Pancreas (tissue), 10 donors: ENCODE results near the gene TICAM1. TPM values are rescaled to one million over a fixed set of nuclear protein-coding genes. Genes with fewer than 3 reads are reported as not detected.
A peak's percentile ranks its signal among the peaks of the same experiment; 100 is the strongest.
"Not testable (repeated sequence)": the region's sequence is repeated elsewhere in the genome, so short reads cannot be mapped to it uniquely, and the experiment has no call there.

ENCODE experiments used
- ATAC-seq, 4 donors: fragments of 200-7000 bp; cut with Tn5 transposase; one replicate each; pipeline versions ENCODE4 v1.8.0 to v1.9.1; 2020; ENCODE audit warnings: mild to moderate bottlenecking in 4 of 4, moderate library complexity in 4 of 4
- DNase-seq, 6 donors: peaks; one replicate each; pipeline ENCODE4 v3.0.0-alpha.2; 2020
- FAIRE-seq: peaks from 2 replicates; lab custom pipeline; 2012; peaks lifted over from hg19 to GRCh38; lab: Jason Lieb, UNC
- H3K27ac ChIP-seq, 4 donors: fragments of 200-600 bp; sonication (generic); 1 replicate in 3 of 4; 2 replicates in 1 of 4; pipeline versions ENCODE4 v1.5.0 to v1.8.0; 2020
- H3K27me3 ChIP-seq, 4 donors: fragments of 200-600 bp; one replicate each; pipeline ENCODE4 v1.8.0; 2021
- H3K36me3 ChIP-seq, 3 donors: fragments of 200-600 bp; sonication (generic) in 1 of 3; one replicate each; pipeline versions ENCODE4 v1.5.0 to v1.8.0; 2020 to 2021
- H3K4me1 ChIP-seq, 3 donors: fragments of 200-600 bp; one replicate each; pipeline ENCODE4 v1.8.0; 2021
- H3K4me3 ChIP-seq, 4 donors: fragments of 200-600 bp; sonication (generic) in 2 of 4; one replicate each; pipeline versions ENCODE4 v1.5.0 to v1.8.0; 2020 to 2021
- H3K9me3 ChIP-seq, 4 donors: fragments of 200-600 bp; one replicate each; pipeline ENCODE4 v1.8.0; 2021
- CTCF ChIP-seq, 4 donors: fragments of 200-600 bp; sonication (generic) in 3 of 4; IDR thresholded peaks; one replicate each; pipeline versions ENCODE4 v1.5.0 to v1.8.0; 2021; ENCODE audit warnings: antibody characterized with exemption in 4 of 4
- WGBS, 2 donors: extraction: QIAGEN DNeasy Blood & Tissue Kit; methylation state at CpG; one replicate each; pipeline ENCODE4 v1.1.7; 2013; 5-methylcytosine and 5-hydroxymethylcytosine counted together
- intact Hi-C, 3 donors: fragments of 100-400 bp; cut with DNase I; formaldehyde crosslinking; loops; one replicate each; pipeline versions ENCODE4 v1.11.1 to v1.14.2; 2022
- polyA plus RNA-seq, 2 donors: library from polyadenylated mRNA; stranded (reverse); fragments of 200-250 nt; gene quantifications; one replicate each; pipeline ENCODE4 v1.2.3, GENCODE V29; 2013
- total RNA-seq, 6 donors: library from RNA; stranded (reverse); fragmentation: NEBNext Ultra II Directional in 4 of 6; extraction: Animal tissue kit (Norgen Biotek cat#: 25700) in 4 of 6; gene quantifications; one replicate each; pipeline versions ENCODE4 v1.2.1 to v1.2.4, GENCODE V29; 2021 to 2023
- donor health status: healthy with polysubstance abuse.
- donor health status: DM: no; HTN: no; CAD: no; lungs with moderate emphysema.
- donor health status: DM: no; HTN: no; CAD: no.
- donor health status: control.
- donor health status: control.
- donor health status: Bipolar disorder and iron deficiency.
- donor health status: DM: yes; HTN: yes; CAD: no.
- donor health status: DM: no; HTN: no; CAD: no.
- donor health status: DM: no; HTN: no; CAD: no.
- donor health status: DM: yes; HTN: yes; CAD: no.

Gene TICAM1
- total and polyA plus RNA-seq, 8 donors: 4.9 to 14.1 (median 7.8) TPM

- peak overlapping the region in 2 of 4 donors; percentile 5 to 55 for H3K27ac ChIP-seq
These were observed 30.9 kb downstream of the TICAM1 start for GRCh38 chr19:4800591-4801081.

GRCh38 chr19:4795400-4795799, 36.1 kb downstream of the TICAM1 start:
- Histone ChIP-seq H3K4me1 (peaks cover 16 to 30% (median 21%) of the 10 kb centered on the region in 3 donors), H3K4me3 (no peak overlapping the region), H3K27me3 (no peaks in the 10 kb centered on the region), H3K27ac (no peak overlapping the region), H3K36me3 (peaks cover 0 to 15% (median 12%) of the 10 kb centered on the region in 3 donors), H3K9me3 (no peaks in the 10 kb centered on the region)
- WGBS, 2 donors: 76 to 77% methylated on average over 9 of the region's 9 CpGs
- FAIRE-seq (no peak), DNase-seq (no peak), ATAC-seq (no peak)
- no peak for TF ChIP-seq CTCF (IDR thresholded peaks at IDR 0.05)
- intact Hi-C loops: no loop called here

More at GRCh38 chr19:4800591-4801081, 30.9 kb downstream of the TICAM1 start:
- H3K27me3 ChIP-seq: no peaks in the 10 kb centered on the region
- 29 to 35% methylated on average over 23 of the region's 23 CpGs for WGBS, 2 donors
- FAIRE-seq: no peak
- no peak overlapping the region for H3K4me3 ChIP-seq
- peaks cover 0 to 6% (median 0%) of the 10 kb centered on the region in 3 donors for H3K36me3 ChIP-seq
- H3K9me3 ChIP-seq: no peaks in the 10 kb centered on the region
- peak; percentile 55 to 78 (median 68) for ATAC-seq
- DNase-seq: peak in 5 of 6 donors; percentile 56 to 65 (median 62)
- H3K4me1 ChIP-seq: peaks cover 0 to 3% (median 2%) of the 10 kb centered on the region in 3 donors
- no peak for TF ChIP-seq CTCF (IDR thresholded peaks at IDR 0.05)
- intact Hi-C loops: loop anchor here in 1 of 3 donors (10.0 kb wide), 1 partner anchor 54 kb away; no protein-coding TSS in a partner anchor

GRCh38 chr19:4794971-4795370, 36.5 kb downstream of the TICAM1 start:
- Histone ChIP-seq H3K27ac (no peak overlapping the region), H3K4me3 (no peak overlapping the region), H3K36me3 (peaks cover 0 to 15% (median 12%) of the 10 kb centered on the region in 3 donors), H3K4me1 (peaks cover 16 to 30% (median 21%) of the 10 kb centered on the region in 3 donors), H3K27me3 (no peaks in the 10 kb centered on the region), H3K9me3 (no peaks in the 10 kb centered on the region)
- 61 to 62% methylated on average over 11 of the region's 11 CpGs for WGBS, 2 donors
- intact Hi-C loops: no loop called here
- ATAC-seq (no peak), DNase-seq (no peak), FAIRE-seq (no peak)
- TF ChIP-seq CTCF (IDR thresholded peaks at IDR 0.05): no peak

GRCh38 chr19:4793278-4793677, 38.2 kb downstream of the TICAM1 start:
- Histone ChIP-seq H3K4me3 (peak overlapping the region in 1 of 4 donors; percentile 69), H3K4me1 (peaks cover 16 to 30% (median 21%) of the 10 kb centered on the region in 3 donors), H3K36me3 (peaks cover 0 to 15% (median 12%) of the 10 kb centered on the region in 3 donors)
- H3K27me3 ChIP-seq, intact Hi-C loops, H3K9me3 ChIP-seq, ATAC-seq, FAIRE-seq, H3K27ac ChIP-seq: not testable (repeated sequence)
- DNase-seq: peak in 2 of 6 donors; percentile 46 to 79
- WGBS, 2 donors: 69 to 74% methylated on average over 18 to 19 of the region's 19 CpGs

GRCh38 chr19:4792866-4793195, 38.7 kb downstream of the TICAM1 start:
- WGBS, 2 donors: 73% methylated on average over 23 to 24 of the region's 24 CpGs
- DNase-seq: peak in 3 of 6 donors; percentile 48 to 85 (median 57)
- H3K4me1 ChIP-seq: peaks cover 16 to 30% (median 21%) of the 10 kb centered on the region in 3 donors
- peak overlapping the region in 3 of 4 donors; percentile 69 to 86 (median 86) for H3K4me3 ChIP-seq
- H3K36me3 ChIP-seq: peaks cover 0 to 15% (median 12%) of the 10 kb centered on the region in 3 donors
- H3K9me3 ChIP-seq, FAIRE-seq, intact Hi-C loops, H3K27me3 ChIP-seq, ATAC-seq: not testable (repeated sequence)
- peak overlapping the region in 1 of 4 donors; percentile 80 for H3K27ac ChIP-seq

GRCh38 chr19:4792019-4792865, 39.3 kb downstream of the TICAM1 start:
- H3K9me3 ChIP-seq, intact Hi-C loops, H3K27me3 ChIP-seq, FAIRE-seq: not testable (repeated sequence)
- peak; percentile 0 to 7 (median 2) for ATAC-seq
- WGBS, 2 donors: 5 to 12% methylated on average over 32 to 75 of the region's 75 CpGs
- peak overlapping the region; percentile 80 to 85 (median 82) for H3K27ac ChIP-seq
- peak in 5 of 6 donors; percentile 55 to 90 (median 68) for DNase-seq
- peaks cover 0 to 15% (median 12%) of the 10 kb centered on the region in 3 donors for H3K36me3 ChIP-seq
- peaks cover 16 to 30% (median 21%) of the 10 kb centered on the region in 3 donors for H3K4me1 ChIP-seq
- peak overlapping the region; percentile 69 to 94 (median 86) for H3K4me3 ChIP-seq
